GM18861 (cell line): ENCODE measurements around the gene SNX14.
A peak's percentile ranks its signal among the peaks of the same experiment; 100 is the strongest.
"Not testable (repeated sequence)": the region's sequence is repeated elsewhere in the genome, so short reads cannot be mapped to it uniquely, and the experiment has no call there.

Experiments used
- ATAC-seq: cut with Tn5 transposase; IDR thresholded peaks from one replicate; pipeline ENCODE4 v1.9.1; 2021; ENCODE audit not compliant: unreplicated experiment

Gene SNX14

GRCh38 chr6:85593438-85594196, at the start of gene SNX14:
TSS of gene SNX14 (minus strand) at chr6:85593858. CDS start at chr6:85593718, 140 bp downstream.
- peak; percentile 89 for ATAC-seq

- peak; percentile 70 for ATAC-seq
Observed at GRCh38 chr6:85642774-85643536, 49.3 kb upstream of the SNX14 start, which contains the start of gene SYNCRIP. TSS of gene SYNCRIP (minus strand) at chr6:85642886. CDS start at chr6:85641439, 1,447 bp downstream.

GRCh38 chr6:85641897-85642773, 48.5 kb upstream of the SNX14 start:
- ATAC-seq = no peak

- ATAC-seq = no peak
Observed at GRCh38 chr6:85641522-85641896, 47.9 kb upstream of the SNX14 start.

- ATAC-seq = no peak
Observed at GRCh38 chr6:85640821-85641220, 47.2 kb upstream of the SNX14 start.

- no peak for ATAC-seq
Observed at GRCh38 chr6:85637579-85637978, 43.9 kb upstream of the SNX14 start.

- ATAC-seq = no peak
Observed at GRCh38 chr6:85632164-85632942, 38.7 kb upstream of the SNX14 start.

- ATAC-seq = not testable (repeated sequence)
Observed at GRCh38 chr6:85631117-85631516, 37.5 kb upstream of the SNX14 start.

GRCh38 chr6:85628353-85628752, 34.7 kb upstream of the SNX14 start:
- no peak for ATAC-seq

- no peak for ATAC-seq
Observed at GRCh38 chr6:85620308-85620707, 26.6 kb upstream of the SNX14 start.

- ATAC-seq = no peak
Observed at GRCh38 chr6:85614780-85615179, 21.1 kb upstream of the SNX14 start.

- ATAC-seq = no peak
Observed at GRCh38 chr6:85612690-85613474, 19.2 kb upstream of the SNX14 start.

GRCh38 chr6:85610182-85610895, 16.7 kb upstream of the SNX14 start:
- ATAC-seq = no peak

- ATAC-seq = no peak
Observed at GRCh38 chr6:85602100-85602499, 8.4 kb upstream of the SNX14 start.

GRCh38 chr6:85600713-85601313, 7.2 kb upstream of the SNX14 start:
- ATAC-seq = no peak

GRCh38 chr6:85594197-85594930, 706 bp upstream of the SNX14 start:
- peak; percentile 6 for ATAC-seq

GRCh38 chr6:85592033-85592432, 1.6 kb downstream of the SNX14 start:
- no peak for ATAC-seq

GRCh38 chr6:85591207-85591606, 2.5 kb downstream of the SNX14 start:
- no peak for ATAC-seq
